Fibroblast of villous mesenchyme (primary cell): ENCODE data around the gene S100A3. TPM values are rescaled to one million over a fixed set of nuclear protein-coding genes. Genes with fewer than 3 reads are reported as not detected.
A peak's percentile ranks its signal among the peaks of the same experiment; 100 is the strongest.

Source experiments
- DNase-seq: peaks from one replicate; pipeline ENCODE4 v3.0.0-alpha.2; 2010; ENCODE audit warnings: low read depth
- H3K4me3 ChIP-seq: 2 replicates; pipeline ENCODE4 v1.5.1; 2011; ENCODE audit warnings: low read depth, mild to moderate bottlenecking, low read length
- total RNA-seq: library from RNA; depleted of rRNA; stranded (reverse); fragments of >200 nt; gene quantifications from 2 replicates; pipeline ENCODE4 v1.2.3, GENCODE V29; 2012
- TF ChIP-seq, protein P1 (sequence below): IDR thresholded peaks from 2 replicates; pipeline ENCODE4 v1.5.1; 2012; ENCODE audit warnings: low read depth, mild to moderate bottlenecking, low read length; ENCODE audit not compliant: insufficient read depth

Gene S100A3
- total RNA-seq, 1 donor: 20.3 TPM

DNA sequence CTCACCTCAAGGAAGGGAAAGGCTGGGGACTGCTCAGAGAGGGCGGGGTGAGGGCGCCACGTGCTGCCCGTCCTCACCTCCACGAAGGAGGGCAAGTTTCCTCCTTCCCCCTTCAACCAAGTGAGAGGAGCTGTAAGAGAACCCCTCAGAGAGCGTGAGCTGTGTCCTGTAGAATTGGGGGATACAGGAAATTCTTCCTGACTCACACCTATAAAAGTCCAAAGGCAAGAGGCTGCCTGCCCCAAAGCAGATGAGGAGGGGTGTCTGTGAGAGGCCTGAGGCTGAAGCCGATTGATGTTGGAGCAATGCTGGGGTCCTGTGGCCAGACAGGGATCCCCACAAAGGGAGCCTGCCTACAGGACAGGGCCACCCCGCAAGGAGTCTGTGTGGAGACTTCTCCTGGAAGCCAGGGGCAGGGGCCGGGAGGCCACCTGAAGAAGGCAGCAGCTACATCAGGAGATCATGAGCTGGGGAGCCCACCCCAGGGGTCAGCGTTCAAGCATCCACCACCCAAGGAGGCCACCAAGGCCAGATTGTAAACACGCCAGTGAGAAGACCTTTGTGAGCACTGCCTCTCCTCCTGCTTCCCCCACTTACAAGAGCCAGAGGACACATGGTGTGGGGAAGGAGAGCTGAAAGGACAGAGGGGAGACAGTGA is 41.0 kb downstream of the S100A3 start:
- TF ChIP-seq, protein P1, sequence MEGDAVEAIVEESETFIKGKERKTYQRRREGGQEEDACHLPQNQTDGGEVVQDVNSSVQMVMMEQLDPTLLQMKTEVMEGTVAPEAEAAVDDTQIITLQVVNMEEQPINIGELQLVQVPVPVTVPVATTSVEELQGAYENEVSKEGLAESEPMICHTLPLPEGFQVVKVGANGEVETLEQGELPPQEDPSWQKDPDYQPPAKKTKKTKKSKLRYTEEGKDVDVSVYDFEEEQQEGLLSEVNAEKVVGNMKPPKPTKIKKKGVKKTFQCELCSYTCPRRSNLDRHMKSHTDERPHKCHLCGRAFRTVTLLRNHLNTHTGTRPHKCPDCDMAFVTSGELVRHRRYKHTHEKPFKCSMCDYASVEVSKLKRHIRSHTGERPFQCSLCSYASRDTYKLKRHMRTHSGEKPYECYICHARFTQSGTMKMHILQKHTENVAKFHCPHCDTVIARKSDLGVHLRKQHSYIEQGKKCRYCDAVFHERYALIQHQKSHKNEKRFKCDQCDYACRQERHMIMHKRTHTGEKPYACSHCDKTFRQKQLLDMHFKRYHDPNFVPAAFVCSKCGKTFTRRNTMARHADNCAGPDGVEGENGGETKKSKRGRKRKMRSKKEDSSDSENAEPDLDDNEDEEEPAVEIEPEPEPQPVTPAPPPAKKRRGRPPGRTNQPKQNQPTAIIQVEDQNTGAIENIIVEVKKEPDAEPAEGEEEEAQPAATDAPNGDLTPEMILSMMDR: no peak
- H3K4me3 ChIP-seq: no peak overlapping the region
- no peak for DNase-seq

- H3K4me3 ChIP-seq: no peak overlapping the region
- peak; percentile 93 for DNase-seq
- TF ChIP-seq, protein P1: no peak
Measured at GRCh38 chr1:153506831-153507413, 42.1 kb downstream of the S100A3 start.

DNA sequence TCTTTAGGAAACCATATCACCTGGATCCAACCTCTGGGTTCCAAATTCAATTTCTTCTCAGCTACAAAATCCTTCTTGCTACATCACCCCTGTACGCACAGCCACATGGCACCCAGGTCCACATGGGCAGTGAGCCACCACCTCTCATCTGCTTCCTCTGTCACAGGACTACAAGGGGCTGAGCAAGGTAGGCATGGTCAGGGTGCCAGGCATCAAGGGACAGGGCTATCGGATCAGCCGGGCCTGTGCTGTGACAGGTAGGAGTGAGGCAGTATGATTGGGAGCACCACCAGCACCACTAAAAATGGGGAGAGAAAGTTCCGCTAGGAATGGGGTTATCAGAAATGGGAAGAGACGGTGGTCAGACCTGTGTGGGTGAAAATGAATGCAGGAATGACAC is 42.7 kb downstream of the S100A3 start:
- TF ChIP-seq, protein P1: no peak
- no peak for DNase-seq
- H3K4me3 ChIP-seq: no peak overlapping the region

- TF ChIP-seq, protein P1: no peak
- DNase-seq: no peak
- no peak overlapping the region for H3K4me3 ChIP-seq
Measured at GRCh38 chr1:153505576-153505975, 43.5 kb downstream of the S100A3 start.

- TF ChIP-seq, protein P1: no peak
- no peak overlapping the region for H3K4me3 ChIP-seq
- no peak for DNase-seq
Measured at GRCh38 chr1:153503766-153504165, 45.3 kb downstream of the S100A3 start.

DNA sequence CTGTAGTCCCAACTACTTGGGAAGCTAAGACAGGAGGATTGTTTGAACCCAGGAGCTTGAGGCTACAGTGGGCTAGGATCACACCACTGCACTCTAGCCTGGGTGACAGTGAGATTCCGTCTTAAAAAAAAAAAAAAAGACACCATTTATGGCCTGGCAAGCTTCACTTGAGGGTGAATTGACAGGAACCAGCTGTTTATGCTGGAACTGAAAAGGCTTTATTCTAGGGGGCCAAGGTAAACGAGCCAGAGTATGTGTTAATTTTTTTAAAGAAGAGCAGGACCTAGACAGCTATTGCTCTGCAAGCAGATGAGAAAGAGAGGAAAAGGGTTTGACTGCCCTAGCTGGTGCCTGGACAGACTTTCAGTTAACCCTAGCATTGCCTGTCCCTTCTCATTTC is 50.3 kb downstream of the S100A3 start:
- TF ChIP-seq, protein P1: no peak
- H3K4me3 ChIP-seq: no peak overlapping the region
- DNase-seq: no peak

Other genes starting within 250 kb of the S100A3 start
- gene PGLYRP3, start 236.3 kb downstream of the S100A3 start, total RNA-seq: not detected in 2 replicates
- not detected in 2 replicates for gene PGLYRP4, start 200.4 kb downstream of the S100A3 start, total RNA-seq
- gene S100A9, start 191.4 kb downstream of the S100A3 start, total RNA-seq: not detected in 2 replicates
- not detected in 2 replicates for gene S100A12, start 173.6 kb downstream of the S100A3 start, total RNA-seq
- not detected in 2 replicates for gene S100A8, start 158.2 kb downstream of the S100A3 start, total RNA-seq
- not detected in 2 replicates for gene S100A7A, start 132.7 kb downstream of the S100A3 start, total RNA-seq
- not detected in 2 replicates for gene S100A7, start 88.6 kb downstream of the S100A3 start, total RNA-seq
- 1,018 and 1,040 TPM in 2 replicates for gene S100A6, start 13.3 kb downstream of the S100A3 start, total RNA-seq
- 0.32 TPM in 1 of 2 replicates, not detected in the other for gene S100A5, start 8.3 kb downstream of the S100A3 start, total RNA-seq
- gene S100A4, start 3.5 kb downstream of the S100A3 start, total RNA-seq: 165 and 507 TPM in 2 replicates
- gene S100A2, start 16.6 kb upstream of the S100A3 start, total RNA-seq: 0.97 and 2.2 TPM in 2 replicates
- gene S100A16, start 63.9 kb upstream of the S100A3 start, total RNA-seq: 159 and 206 TPM in 2 replicates
- gene S100A14, start 67.1 kb upstream of the S100A3 start, total RNA-seq: not detected in 2 replicates
- gene S100A13, start 78.2 kb upstream of the S100A3 start, total RNA-seq: 160 and 178 TPM in 2 replicates
- gene S100A1, start 79.2 kb upstream of the S100A3 start, total RNA-seq: not detected in 2 replicates
- gene CHTOP, start 84.8 kb upstream of the S100A3 start, total RNA-seq: 41.9 and 47.9 TPM in 2 replicates
- 55.7 and 66.1 TPM in 2 replicates for gene SNAPIN, start 109.4 kb upstream of the S100A3 start, total RNA-seq
- gene ILF2, start 121.7 kb upstream of the S100A3 start, total RNA-seq: 149 and 213 TPM in 2 replicates
- gene NPR1, start 129.4 kb upstream of the S100A3 start, total RNA-seq: 1.6 and 3.9 TPM in 2 replicates
- 37.0 and 51.4 TPM in 2 replicates for gene INTS3, start 178.8 kb upstream of the S100A3 start, total RNA-seq
- 6.9 and 14.8 TPM in 2 replicates for gene SLC27A3, start 226.1 kb upstream of the S100A3 start, total RNA-seq